ENCODE measurements around the gene NDST1. TPM values are rescaled to one million over a fixed set of nuclear protein-coding genes. Genes with fewer than 3 reads are reported as not detected.

Gene NDST1
- total and polyA plus RNA-seq, 2 donors (not counting 3 experiments of a cell fraction or from before 2014, with no cell fraction given) = 38.6 to 102 TPM

GRCh38 chr5:150593593-150593992, 85.7 kb downstream of the NDST1 start:
- Histone ChIP-seq H3K4me3 (replicated peaks in 1 of 3; ENCODE audit: insufficient read depth in 1 of 3, low read depth in 1 of 3, low read length in 3 of 3) (no peak overlapping the region), H3K9me1 (replicated peaks; ENCODE audit: control insufficient read depth, extremely low read depth, insufficient read depth, low read length) (no peaks in the 10 kb centered on the region), H3K27ac (ENCODE audit: insufficient read depth, low read depth, low read length) (no peak overlapping the region), H3K9me3 (replicated peaks; ENCODE audit: control insufficient read depth, insufficient read depth, low read length) (no peaks in the 10 kb centered on the region), H3K9ac (replicated peaks; ENCODE audit: extremely low read depth, insufficient read depth, low read length) (no peak overlapping the region), H3K36me3 (ENCODE audit: control insufficient read depth in 2 of 2, extremely low read depth in 1 of 2, insufficient read depth in 2 of 2, low read length in 2 of 2) (no peaks in the 10 kb centered on the region), H3K27me3 (ENCODE audit: control insufficient read depth in 2 of 2, insufficient read depth in 2 of 2, low read length in 2 of 2) (no peaks in the 10 kb centered on the region), H3K79me2 (ENCODE audit: control insufficient read depth, insufficient read depth, low read length) (no peaks in the 10 kb centered on the region), H3K4me1 (ENCODE audit: control insufficient read depth, extremely low read depth, insufficient read depth, low read length) (peaks cover 28% of the 10 kb centered on the region), H2AFZ (ENCODE audit: low read depth, low read length) (no peak overlapping the region), H3K4me2 (ENCODE audit: insufficient read depth, low read length) (no peak overlapping the region), H4K20me1 (replicated peaks; ENCODE audit: control insufficient read depth, extremely low read depth, insufficient read depth, low read length) (no peaks in the 10 kb centered on the region)
- TF ChIP-seq EZH2 (IDR thresholded peaks at IDR 0.05; ENCODE audit: borderline replicate concordance, low read depth, low read length, severe bottlenecking) = no peak
- no peak for TF ChIP-seq POLR2AphosphoS5 (IDR thresholded peaks at IDR 0.05; ENCODE audit: insufficient read depth, low read depth, low read length)
- no peak for TF ChIP-seq GATA2 (IDR thresholded peaks at IDR 0.05; ENCODE audit: insufficient read depth, insufficient read length, low read depth, low read length)
- no peak for TF ChIP-seq FOS (IDR thresholded peaks at IDR 0.05; ENCODE audit: borderline replicate concordance, insufficient read depth, low read length)
- TF ChIP-seq JUN (IDR thresholded peaks at IDR 0.05; ENCODE audit: borderline replicate concordance, insufficient read depth, insufficient read length, low read depth) = no peak
- no peak for TF ChIP-seq MYC (IDR thresholded peaks at IDR 0.05; ENCODE audit: low read depth, low read length)
- dilution Hi-C loops (cut with MboI; ENCODE audit: extremely low pct_ligation_motif_present, low sequenced_read_pairs) = no loop called here
- CTCF ChIA-PET = interaction anchor here (1.7 to 1.9 kb wide), 2 partner anchors 14 to 25 kb away, joined by 4 to 6 read pairs; no protein-coding TSS in a partner anchor
- DNase-seq (ENCODE audit: low read depth, low spot score) (no peak), FAIRE-seq (no peak)
- BruUV-seq (replicated peaks) = no TSS peak
- POLR2A ChIA-PET = no interaction called here
- intact Hi-C loops (cut with micrococcal nuclease) = no loop called here

GRCh38 chr5:150593996-150594395, 86.1 kb downstream of the NDST1 start:
- BruUV-seq (replicated peaks) = no TSS peak
- Histone ChIP-seq H3K79me2 (ENCODE audit: control insufficient read depth, insufficient read depth, low read length) (no peaks in the 10 kb centered on the region), H3K9ac (replicated peaks; ENCODE audit: extremely low read depth, insufficient read depth, low read length) (no peak overlapping the region), H4K20me1 (replicated peaks; ENCODE audit: control insufficient read depth, extremely low read depth, insufficient read depth, low read length) (no peaks in the 10 kb centered on the region), H3K4me3 (replicated peaks in 1 of 3; ENCODE audit: insufficient read depth in 1 of 3, low read depth in 1 of 3, low read length in 3 of 3) (no peak overlapping the region), H3K9me3 (replicated peaks; ENCODE audit: control insufficient read depth, insufficient read depth, low read length) (no peaks in the 10 kb centered on the region), H3K27ac (ENCODE audit: insufficient read depth, low read depth, low read length) (no peak overlapping the region), H2AFZ (ENCODE audit: low read depth, low read length) (no peak overlapping the region), H3K27me3 (ENCODE audit: control insufficient read depth in 2 of 2, insufficient read depth in 2 of 2, low read length in 2 of 2) (no peaks in the 10 kb centered on the region), H3K9me1 (replicated peaks; ENCODE audit: control insufficient read depth, extremely low read depth, insufficient read depth, low read length) (no peaks in the 10 kb centered on the region), H3K4me1 (ENCODE audit: control insufficient read depth, extremely low read depth, insufficient read depth, low read length) (peaks cover 30% of the 10 kb centered on the region), H3K36me3 (ENCODE audit: control insufficient read depth in 2 of 2, extremely low read depth in 1 of 2, insufficient read depth in 2 of 2, low read length in 2 of 2) (no peaks in the 10 kb centered on the region), H3K4me2 (ENCODE audit: insufficient read depth, low read length) (no peak overlapping the region)
- TF ChIP-seq MAX (IDR thresholded peaks at IDR 0.05; ENCODE audit: insufficient read depth, insufficient read length) (no peak), POLR2A (IDR thresholded peaks at IDR 0.05; ENCODE audit: low read depth, low read length) (no peak), FOS (IDR thresholded peaks at IDR 0.05; ENCODE audit: borderline replicate concordance, insufficient read depth, low read length) (no peak), GATA2 (IDR thresholded peaks at IDR 0.05; ENCODE audit: insufficient read depth, insufficient read length, low read depth, low read length) (no peak), POLR2AphosphoS5 (IDR thresholded peaks at IDR 0.05; ENCODE audit: insufficient read depth, low read depth, low read length) (no peak), JUN (IDR thresholded peaks at IDR 0.05; ENCODE audit: borderline replicate concordance, insufficient read depth, insufficient read length, low read depth) (no peak), CTCF (IDR thresholded peaks at IDR 0.05; ENCODE audit: extremely low read depth in 1 of 2, insufficient read depth in 1 of 2, low read depth in 1 of 2, low read length in 2 of 2) (no peak), MYC (IDR thresholded peaks at IDR 0.05; ENCODE audit: low read depth, low read length) (no peak), EZH2 (IDR thresholded peaks at IDR 0.05; ENCODE audit: borderline replicate concordance, low read depth, low read length, severe bottlenecking) (no peak)
- intact Hi-C loops (cut with micrococcal nuclease) = no loop called here
- POLR2A ChIA-PET = no interaction called here
- no peak for FAIRE-seq
- DNase-seq (ENCODE audit: low read depth, low spot score) = no peak
- dilution Hi-C loops (cut with MboI; ENCODE audit: extremely low pct_ligation_motif_present, low sequenced_read_pairs) = no loop called here
- CTCF ChIA-PET = interaction anchor here (0.6 to 1.9 kb wide), 2 partner anchors 14 to 50 kb away, joined by 3 to 6 read pairs; no protein-coding TSS in a partner anchor

Measured in endothelial cell of umbilical vein (primary cell).